Measurements from ENCODE around the gene BTBD1.
A peak's percentile ranks its signal among the peaks of the same experiment; 100 is the strongest.
"Not testable (repeated sequence)": the region's sequence is repeated elsewhere in the genome, so short reads cannot be mapped to it uniquely, and the experiment has no call there.

DNA sequence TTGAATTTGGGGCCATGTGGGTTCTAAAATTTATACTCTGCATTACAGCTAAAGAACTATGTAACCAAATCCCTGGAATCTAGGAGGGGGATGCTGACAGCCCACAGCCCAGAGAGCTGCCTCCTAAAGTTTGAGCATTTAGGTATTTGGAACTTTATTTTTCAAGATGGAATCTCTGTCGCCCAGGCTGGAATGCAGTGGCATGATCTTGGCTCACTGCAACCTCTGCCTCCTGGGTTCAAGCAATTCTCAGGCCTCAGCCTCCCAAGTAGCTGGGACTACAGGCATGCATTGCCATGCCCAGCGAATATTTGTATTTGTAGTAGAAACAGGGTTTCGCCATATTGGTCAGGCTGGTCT, 66.4 kb downstream of the BTBD1 start:
- TF ChIP-seq, protein P1, sequence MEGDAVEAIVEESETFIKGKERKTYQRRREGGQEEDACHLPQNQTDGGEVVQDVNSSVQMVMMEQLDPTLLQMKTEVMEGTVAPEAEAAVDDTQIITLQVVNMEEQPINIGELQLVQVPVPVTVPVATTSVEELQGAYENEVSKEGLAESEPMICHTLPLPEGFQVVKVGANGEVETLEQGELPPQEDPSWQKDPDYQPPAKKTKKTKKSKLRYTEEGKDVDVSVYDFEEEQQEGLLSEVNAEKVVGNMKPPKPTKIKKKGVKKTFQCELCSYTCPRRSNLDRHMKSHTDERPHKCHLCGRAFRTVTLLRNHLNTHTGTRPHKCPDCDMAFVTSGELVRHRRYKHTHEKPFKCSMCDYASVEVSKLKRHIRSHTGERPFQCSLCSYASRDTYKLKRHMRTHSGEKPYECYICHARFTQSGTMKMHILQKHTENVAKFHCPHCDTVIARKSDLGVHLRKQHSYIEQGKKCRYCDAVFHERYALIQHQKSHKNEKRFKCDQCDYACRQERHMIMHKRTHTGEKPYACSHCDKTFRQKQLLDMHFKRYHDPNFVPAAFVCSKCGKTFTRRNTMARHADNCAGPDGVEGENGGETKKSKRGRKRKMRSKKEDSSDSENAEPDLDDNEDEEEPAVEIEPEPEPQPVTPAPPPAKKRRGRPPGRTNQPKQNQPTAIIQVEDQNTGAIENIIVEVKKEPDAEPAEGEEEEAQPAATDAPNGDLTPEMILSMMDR (conservative IDR thresholded peaks at IDR 0.05; ENCODE audit: low read depth, low read length) = peak; percentile 6; the same call in 1 of the 2 replicates
- TF ChIP-seq EZH2phosphoT487 (IDR thresholded peaks at IDR 0.05; ENCODE audit: borderline replicate concordance, low read length); EZH2 (IDR thresholded peaks at IDR 0.05; ENCODE audit: low read length, unreplicated experiment): not testable (repeated sequence)
